HepG2 (cell line): ENCODE data around the gene ELMOD3. TPM values are rescaled to one million over a fixed set of nuclear protein-coding genes. Genes with fewer than 3 reads are reported as not detected.

Source experiments
- GATA4 ChIP-seq: sonication (generic); IDR thresholded peaks from 2 replicates; pipeline ENCODE4 v1.6.1; 2016; ENCODE audit warnings: antibody characterized with exemption, low read depth, borderline replicate concordance
- NFE2L1 ChIP-seq: sonication (generic); formaldehyde crosslinking; IDR thresholded peaks from 2 replicates; pipeline ENCODE4 v1.4.0; 2020; ENCODE audit warnings: missing genetic modification reagents, mild to moderate bottlenecking, borderline replicate concordance
- ONECUT2 ChIP-seq: sonication (generic); formaldehyde crosslinking; IDR thresholded peaks from 2 replicates; pipeline ENCODE4 v1.4.0; 2020; ENCODE audit warnings: missing genetic modification reagents
- RXRB ChIP-seq: IDR thresholded peaks from 2 replicates; pipeline ENCODE4 v1.6.1; 2016; ENCODE audit warnings: borderline replicate concordance, missing genetic modification reagents, missing compliant biosample characterization
- SIN3A ChIP-seq: IDR thresholded peaks from 2 replicates; pipeline ENCODE4 v1.6.1; 2011; ENCODE audit warnings: low read depth, mild to moderate bottlenecking, control low read depth, low read length, borderline replicate concordance
- SIX4 ChIP-seq: sonication (generic); formaldehyde crosslinking; IDR thresholded peaks from 2 replicates; pipeline ENCODE4 v1.4.0; 2020; ENCODE audit warnings: missing genetic modification reagents
- ZBTB40 ChIP-seq, 2 experiments: fragments of 450-650 bp in 1 of 2; sonication (generic) in 1 of 2; formaldehyde crosslinking in 1 of 2; IDR thresholded peaks; 2 replicates each; pipeline versions ENCODE4 v1.6.1 to v1.8.0; 2016 to 2022; ENCODE audit warnings: antibody characterized with exemption in 1 of 2, mild to moderate bottlenecking in 1 of 2, missing genetic modification reagents in 1 of 2
- ZBTB43 ChIP-seq: sonication (generic); formaldehyde crosslinking; conservative IDR thresholded peaks from 2 replicates; pipeline ENCODE4 v1.4.0; 2020; ENCODE audit warnings: missing genetic modification reagents
- ZNF263 ChIP-seq: sonication (generic); formaldehyde crosslinking; IDR thresholded peaks from 2 replicates; pipeline ENCODE4 v1.4.0; 2020; ENCODE audit warnings: missing genetic modification reagents
- ZNF558 ChIP-seq: sonication (generic); formaldehyde crosslinking; IDR thresholded peaks from 2 replicates; pipeline ENCODE4 v1.9.0; 2022; ENCODE audit warnings: mild to moderate bottlenecking, missing genetic modification reagents, borderline replicate concordance
- ZNF609 ChIP-seq: sonication (generic); formaldehyde crosslinking; IDR thresholded peaks from 2 replicates; pipeline ENCODE4 v1.4.0; 2020; ENCODE audit warnings: mild to moderate bottlenecking, missing genetic modification reagents, borderline replicate concordance
- ZNF878 ChIP-seq: sonication (generic); formaldehyde crosslinking; IDR thresholded peaks from 2 replicates; pipeline ENCODE4 v1.8.1; 2023; ENCODE audit warnings: mild to moderate bottlenecking, missing genetic modification reagents, moderate library complexity
- polyA plus RNA-seq, 8 experiments: library from polyadenylated mRNA; depleted of rRNA in 3 of 8; stranded (reverse) in 7 of 8; unstranded in 1 of 8; fragments of >200 nt; fragmentation: Illumina TruSeq in 4 of 8; extraction: Trizol in 4 of 8; gene quantifications; 2 replicates each; pipeline versions ENCODE4 v1.2.1 to v1.2.3, GENCODE V29; 2011 to 2016; ENCODE audit warnings: low read depth in 4 of 8, missing spikeins in 1 of 8, mixed read lengths in 1 of 8; ENCODE audit not compliant: insufficient read depth in 1 of 8
- total RNA-seq, 5 experiments: library from RNA; depleted of rRNA; stranded (reverse); fragments of >200 nt; fragmentation: Illumina TruSeq; extraction: Trizol; gene quantifications; 2 replicates each; pipeline ENCODE4 v1.2.3, GENCODE V29; 2016; ENCODE audit warnings: low read depth in 1 of 5

The ELMOD3 gene
- total and polyA plus RNA-seq, 2 of the 13 experiments (the other 11 are each of a cell fraction or from before 2014, with no cell fraction given), result 13.3 to 19.5 TPM

GRCh38 chr2:85324639-85325465 is 29.7 kb upstream of the ELMOD3 start (continued):
- TF ChIP-seq ZNF609 (CRISPR knock-in tag) (no peak; the same call in 1 of the 2 replicates), ZBTB40 (IDR thresholded peaks at IDR 0.05) (no peak), ZBTB40 (CRISPR knock-in tag; IDR thresholded peaks at IDR 0.05) (no peak; the same call in 1 of the 2 replicates), GATA4 (peak; percentile 73; the same call in 1 of the 2 replicates), ONECUT2 (peak; percentile 6), SIX4 (CRISPR knock-in tag) (no peak; the same call in none of the 2 replicates), ZNF878 (CRISPR knock-in tag) (peak; percentile 58; the same call in 1 of the 2 replicates), RXRB (peak; percentile 95), ZBTB43 (0 out of 2 replicates have a peak, but pooled peaks have one; percentile 22), ZNF263 (peak; percentile 12; the same call in 1 of the 2 replicates), ZNF558 (no peak; the same call in 1 of the 2 replicates), SIN3A (peak; percentile 24; the same call in 1 of the 2 replicates), NFE2L1 (CRISPR knock-in tag) (no peak)
